ENCODE results near the gene NDUFA5.
"Not testable (repeated sequence)": the region's sequence is repeated elsewhere in the genome, so short reads cannot be mapped to it uniquely, and the experiment has no call there.

DNA sequence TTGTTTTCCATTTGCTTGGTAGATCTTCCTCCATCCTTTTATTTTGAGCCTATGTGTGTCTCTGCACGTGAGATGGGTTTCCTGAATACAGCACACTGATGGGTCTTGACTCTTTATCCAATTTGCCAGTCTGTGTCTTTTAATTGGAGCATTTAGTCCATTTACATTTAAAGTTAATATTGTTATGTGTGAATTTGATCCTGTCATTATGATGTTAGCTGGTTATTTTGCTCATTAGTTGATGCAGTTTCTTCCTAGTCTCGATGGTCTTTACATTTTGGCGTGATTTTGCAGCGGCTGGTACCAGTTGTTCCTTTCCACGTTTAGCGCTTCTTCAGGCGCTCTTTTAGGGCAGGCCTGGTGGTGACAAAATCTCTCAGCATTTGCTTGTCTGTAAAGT lies 31.1 kb downstream of the NDUFA5 start:
- TF ChIP-seq, protein P1, sequence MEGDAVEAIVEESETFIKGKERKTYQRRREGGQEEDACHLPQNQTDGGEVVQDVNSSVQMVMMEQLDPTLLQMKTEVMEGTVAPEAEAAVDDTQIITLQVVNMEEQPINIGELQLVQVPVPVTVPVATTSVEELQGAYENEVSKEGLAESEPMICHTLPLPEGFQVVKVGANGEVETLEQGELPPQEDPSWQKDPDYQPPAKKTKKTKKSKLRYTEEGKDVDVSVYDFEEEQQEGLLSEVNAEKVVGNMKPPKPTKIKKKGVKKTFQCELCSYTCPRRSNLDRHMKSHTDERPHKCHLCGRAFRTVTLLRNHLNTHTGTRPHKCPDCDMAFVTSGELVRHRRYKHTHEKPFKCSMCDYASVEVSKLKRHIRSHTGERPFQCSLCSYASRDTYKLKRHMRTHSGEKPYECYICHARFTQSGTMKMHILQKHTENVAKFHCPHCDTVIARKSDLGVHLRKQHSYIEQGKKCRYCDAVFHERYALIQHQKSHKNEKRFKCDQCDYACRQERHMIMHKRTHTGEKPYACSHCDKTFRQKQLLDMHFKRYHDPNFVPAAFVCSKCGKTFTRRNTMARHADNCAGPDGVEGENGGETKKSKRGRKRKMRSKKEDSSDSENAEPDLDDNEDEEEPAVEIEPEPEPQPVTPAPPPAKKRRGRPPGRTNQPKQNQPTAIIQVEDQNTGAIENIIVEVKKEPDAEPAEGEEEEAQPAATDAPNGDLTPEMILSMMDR (IDR thresholded peaks at IDR 0.05), result not testable (repeated sequence)
- not testable (repeated sequence) for TF ChIP-seq EP300 (IDR thresholded peaks at IDR 0.05)

All from ovary (tissue), 3 donors.